Epidermal melanocyte (primary cell): ENCODE results near the gene PCDHA11.
"Not testable (repeated sequence)": the region's sequence is repeated elsewhere in the genome, so short reads cannot be mapped to it uniquely, and the experiment has no call there.

Experiments
- DNase-seq: peaks from one replicate; pipeline ENCODE4 v3.0.0; 2011; ENCODE audit warnings: low spot score; ENCODE audit not compliant: insufficient read length

PCDHA11 gene, protein sequence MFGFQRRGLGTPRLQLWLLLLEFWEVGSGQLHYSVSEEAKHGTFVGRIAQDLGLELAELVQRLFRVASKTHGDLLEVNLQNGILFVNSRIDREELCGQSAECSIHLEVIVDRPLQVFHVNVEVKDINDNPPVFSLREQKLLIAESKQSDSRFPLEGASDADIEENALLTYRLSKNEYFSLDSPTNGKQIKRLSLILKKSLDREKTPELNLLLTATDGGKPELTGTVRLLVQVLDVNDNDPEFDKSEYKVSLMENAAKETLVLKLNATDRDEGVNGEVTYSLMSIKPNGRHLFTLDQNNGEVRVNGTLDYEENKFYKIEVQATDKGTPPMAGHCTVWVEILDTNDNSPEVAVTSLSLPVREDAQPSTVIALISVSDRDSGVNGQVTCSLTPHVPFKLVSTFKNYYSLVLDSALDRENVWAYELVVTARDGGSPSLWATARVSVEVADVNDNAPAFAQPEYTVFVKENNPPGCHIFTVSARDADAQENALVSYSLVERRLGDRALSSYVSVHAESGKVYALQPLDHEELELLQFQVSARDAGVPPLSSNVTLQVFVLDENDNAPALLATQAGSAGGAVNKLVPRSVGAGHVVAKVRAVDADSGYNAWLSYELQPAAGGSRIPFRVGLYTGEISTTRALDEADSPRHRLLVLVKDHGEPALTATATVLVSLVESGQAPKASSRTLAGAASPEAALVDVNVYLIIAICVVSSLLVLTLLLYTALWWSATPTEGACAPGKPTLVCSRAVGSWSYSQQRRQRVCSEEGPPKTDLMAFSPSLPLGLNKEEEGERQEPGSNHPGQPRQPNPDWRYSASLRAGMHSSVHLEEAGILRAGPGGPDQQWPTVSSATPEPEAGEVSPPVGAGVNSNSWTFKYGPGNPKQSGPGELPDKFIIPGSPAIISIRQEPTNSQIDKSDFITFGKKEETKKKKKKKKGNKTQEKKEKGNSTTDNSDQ

DNA sequence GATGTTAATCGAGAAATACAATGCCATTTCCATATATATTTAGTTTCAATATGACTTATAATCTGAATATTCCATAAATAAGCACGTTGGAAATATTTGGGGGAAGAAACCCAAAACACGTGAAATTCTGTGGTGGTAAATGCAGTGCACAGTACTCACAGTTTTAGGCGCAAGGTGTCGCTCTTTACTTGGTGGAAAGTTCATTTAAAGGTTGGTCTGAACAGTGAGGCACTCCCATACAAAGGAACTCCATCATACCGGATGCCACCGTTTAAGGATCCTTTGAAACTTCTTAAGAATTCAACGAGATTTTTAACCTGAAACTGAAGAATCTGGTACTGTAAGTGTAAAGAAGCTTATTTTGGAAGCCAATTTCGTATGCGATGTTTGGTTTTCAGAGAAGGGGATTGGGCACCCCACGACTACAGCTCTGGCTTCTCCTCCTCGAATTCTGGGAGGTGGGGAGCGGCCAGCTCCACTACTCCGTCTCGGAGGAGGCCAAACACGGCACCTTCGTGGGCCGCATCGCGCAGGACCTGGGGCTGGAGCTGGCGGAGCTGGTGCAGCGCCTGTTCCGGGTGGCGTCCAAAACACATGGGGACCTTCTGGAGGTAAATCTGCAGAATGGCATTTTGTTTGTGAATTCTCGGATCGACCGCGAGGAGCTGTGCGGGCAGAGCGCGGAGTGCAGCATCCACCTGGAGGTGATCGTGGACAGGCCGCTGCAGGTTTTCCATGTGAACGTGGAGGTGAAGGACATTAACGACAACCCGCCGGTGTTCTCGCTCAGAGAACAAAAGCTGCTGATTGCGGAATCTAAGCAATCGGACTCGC lies at the start of gene PCDHA11:
Gene PCDHA11 (plus strand): TSS at position 237 of the 834 bp plus-strand sequence. CDS start 147 bp downstream, at position 384.
- no peak for DNase-seq

DNA sequence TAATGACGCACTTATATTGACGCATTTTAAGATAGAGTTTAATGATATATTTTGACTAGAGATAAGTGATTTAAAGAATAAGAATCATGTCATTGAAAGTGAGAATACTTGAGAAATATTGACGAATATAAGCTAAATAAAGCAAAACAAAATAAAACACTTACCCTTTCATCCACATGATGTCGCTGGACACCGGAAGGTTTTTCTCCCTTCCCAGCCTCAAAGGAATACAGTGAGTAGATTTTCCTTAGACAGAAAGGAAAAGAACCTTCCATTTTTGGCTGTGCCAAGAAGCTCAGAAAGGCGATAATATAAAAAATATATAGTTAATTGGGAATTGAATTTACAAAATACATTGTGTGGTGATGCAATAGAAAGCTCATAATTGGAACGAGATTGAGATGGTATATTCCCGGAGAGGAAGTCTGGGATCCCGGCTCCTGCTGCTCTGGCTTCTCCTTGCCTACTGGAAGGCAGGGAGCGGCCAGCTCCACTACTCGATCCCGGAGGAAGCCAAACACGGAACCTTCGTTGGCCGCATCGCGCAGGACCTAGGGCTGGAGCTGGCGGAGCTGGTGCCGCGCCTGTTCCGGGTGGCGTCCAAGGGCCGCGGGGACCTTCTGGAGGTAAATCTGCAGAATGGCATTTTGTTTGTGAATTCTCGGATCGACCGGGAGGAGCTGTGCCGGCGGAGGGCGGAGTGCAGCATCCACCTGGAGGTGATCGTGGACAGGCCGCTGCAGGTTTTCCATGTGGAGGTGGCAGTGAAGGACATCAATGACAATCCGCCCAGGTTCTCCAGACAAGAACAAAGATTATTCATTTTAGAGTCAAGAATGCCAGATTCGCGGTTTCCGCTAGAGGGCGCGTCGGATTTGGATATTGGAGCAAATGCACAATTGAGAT lies 47.1 kb upstream of the PCDHA11 start, which contains the start of gene PCDHA5:
Gene PCDHA5 (plus strand): TSS at position 239 of the 906 bp plus-strand sequence.
- DNase-seq = no peak

DNA sequence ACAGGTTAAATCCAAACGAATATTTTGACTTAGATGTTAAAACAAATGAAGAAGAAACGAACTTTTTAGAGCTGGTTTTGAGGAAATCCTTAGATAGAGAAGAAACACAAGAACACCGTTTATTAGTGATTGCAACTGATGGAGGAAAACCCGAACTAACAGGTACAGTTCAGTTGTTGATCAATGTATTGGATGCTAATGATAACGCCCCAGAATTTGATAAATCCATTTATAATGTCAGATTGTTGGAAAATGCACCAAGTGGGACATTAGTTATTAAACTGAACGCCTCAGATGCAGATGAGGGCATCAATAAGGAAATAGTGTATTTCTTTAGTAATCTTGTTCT lies 46.5 kb upstream of the PCDHA11 start:
- no peak for DNase-seq

DNA sequence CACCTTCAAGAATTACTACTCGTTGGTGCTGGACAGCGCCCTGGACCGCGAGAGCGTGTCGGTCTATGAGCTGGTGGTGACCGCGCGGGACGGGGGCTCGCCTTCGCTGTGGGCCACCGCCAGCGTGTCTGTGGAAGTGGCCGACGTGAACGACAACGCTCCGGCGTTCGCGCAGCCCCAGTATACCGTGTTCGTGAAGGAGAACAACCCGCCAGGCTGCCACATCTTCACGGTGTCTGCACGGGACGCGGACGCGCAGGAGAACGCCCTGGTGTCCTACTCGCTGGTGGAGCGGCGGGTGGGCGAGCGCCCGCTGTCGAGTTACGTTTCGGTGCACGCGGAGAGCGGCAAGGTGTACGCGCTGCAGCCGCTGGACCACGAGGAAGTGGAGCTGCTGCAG lies 45.8 kb upstream of the PCDHA11 start:
- not testable (repeated sequence) for DNase-seq

DNA sequence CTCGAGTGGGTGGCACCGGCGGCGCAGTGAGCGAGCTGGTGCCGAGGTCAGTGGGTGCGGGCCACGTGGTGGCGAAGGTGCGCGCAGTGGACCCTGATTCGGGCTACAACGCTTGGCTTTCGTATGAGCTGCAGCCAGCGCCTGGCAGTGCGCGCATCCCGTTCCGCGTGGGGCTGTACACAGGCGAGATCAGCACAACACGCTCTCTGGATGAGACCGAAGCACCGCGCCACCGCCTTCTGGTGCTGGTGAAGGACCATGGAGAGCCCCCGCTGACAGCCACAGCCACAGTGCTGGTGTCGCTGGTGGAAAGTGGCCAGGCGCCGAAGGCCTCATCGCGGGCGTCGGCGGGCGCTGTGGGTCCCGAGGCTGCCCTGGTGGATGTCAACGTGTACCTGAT lies 45.3 kb upstream of the PCDHA11 start:
- DNase-seq = no peak

DNA sequence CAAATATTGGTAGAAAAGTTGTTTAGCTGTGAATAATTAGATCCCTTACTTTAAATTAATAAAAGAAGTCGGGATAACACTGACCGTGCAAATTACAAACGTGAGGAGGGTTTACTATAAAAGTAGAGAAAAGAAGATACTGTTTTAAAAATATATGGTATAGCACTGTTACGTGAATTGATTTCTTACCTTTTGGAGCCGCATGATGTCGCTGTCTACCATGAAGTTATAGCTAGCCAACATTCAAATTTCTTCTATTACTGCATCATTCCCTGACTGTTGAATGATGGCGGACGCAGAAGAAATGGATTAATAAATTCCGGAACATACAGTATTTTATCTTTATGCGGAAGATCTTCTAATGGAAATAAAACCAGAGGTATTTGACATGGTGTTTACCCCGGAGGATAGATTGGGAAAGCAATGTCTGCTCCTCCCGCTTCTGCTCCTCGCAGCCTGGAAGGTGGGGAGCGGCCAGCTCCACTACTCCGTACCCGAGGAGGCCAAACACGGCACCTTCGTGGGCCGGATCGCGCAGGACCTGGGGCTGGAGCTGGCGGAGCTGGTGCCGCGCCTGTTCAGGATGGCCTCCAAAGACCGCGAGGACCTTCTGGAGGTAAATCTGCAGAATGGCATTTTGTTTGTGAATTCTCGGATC lies 40.9 kb upstream of the PCDHA11 start, which contains the start of gene PCDHA6:
Gene PCDHA6 (plus strand): TSS at position 257 of the 658 bp plus-strand sequence. CDS start 132 bp downstream, at position 389.
- no peak for DNase-seq

DNA sequence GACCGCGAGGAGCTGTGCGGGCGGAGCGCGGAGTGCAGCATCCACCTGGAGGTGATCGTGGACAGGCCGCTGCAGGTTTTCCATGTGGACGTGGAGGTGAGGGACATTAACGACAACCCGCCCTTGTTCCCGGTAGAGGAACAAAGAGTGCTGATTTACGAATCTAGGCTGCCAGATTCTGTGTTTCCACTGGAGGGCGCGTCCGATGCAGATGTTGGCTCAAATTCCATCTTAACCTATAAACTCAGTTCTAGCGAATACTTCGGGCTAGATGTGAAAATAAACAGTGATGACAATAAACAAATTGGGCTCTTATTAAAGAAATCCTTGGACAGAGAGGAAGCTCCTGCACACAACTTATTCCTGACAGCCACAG lies 40.4 kb upstream of the PCDHA11 start:
- no peak for DNase-seq

DNA sequence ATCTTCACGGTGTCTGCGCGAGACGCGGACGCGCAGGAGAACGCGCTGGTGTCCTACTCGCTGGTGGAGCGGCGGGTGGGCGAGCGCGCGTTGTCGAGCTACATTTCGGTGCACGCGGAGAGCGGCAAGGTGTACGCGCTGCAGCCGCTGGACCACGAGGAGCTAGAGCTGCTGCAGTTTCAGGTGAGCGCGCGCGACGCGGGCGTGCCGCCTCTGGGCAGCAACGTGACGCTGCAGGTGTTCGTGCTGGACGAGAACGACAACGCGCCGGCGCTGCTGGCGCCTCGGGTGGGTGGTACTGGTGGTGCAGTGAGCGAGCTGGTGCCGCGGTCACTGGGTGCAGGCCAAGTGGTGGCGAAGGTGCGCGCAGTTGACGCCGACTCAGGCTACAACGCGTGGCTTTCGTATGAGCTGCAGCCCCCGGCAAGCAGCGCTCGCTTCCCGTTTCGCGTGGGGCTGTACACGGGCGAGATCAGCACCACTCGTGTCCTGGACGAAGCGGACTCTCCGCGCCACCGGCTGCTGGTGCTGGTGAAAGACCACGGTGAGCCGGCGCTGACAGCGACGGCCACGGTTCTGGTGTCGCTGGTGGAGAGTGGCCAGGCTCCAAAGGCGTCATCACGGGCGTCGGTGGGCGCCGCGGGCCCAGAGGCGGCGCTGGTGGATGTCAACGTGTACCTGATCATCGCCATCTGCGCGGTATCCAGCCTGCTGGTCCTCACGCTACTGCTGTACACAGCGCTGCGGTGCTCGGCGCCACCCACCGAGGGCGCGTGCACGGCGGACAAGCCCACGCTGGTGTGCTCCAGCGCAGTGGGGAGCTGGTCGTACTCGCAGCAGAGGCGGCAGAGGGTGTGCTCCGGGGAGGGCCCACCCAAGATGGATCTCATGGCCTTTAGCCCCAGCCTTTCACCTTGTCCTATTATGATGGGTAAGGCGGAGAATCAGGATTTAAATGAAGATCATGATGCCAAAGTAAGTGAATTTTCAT lies 39.0 kb upstream of the PCDHA11 start:
- not testable (repeated sequence) for DNase-seq

DNA sequence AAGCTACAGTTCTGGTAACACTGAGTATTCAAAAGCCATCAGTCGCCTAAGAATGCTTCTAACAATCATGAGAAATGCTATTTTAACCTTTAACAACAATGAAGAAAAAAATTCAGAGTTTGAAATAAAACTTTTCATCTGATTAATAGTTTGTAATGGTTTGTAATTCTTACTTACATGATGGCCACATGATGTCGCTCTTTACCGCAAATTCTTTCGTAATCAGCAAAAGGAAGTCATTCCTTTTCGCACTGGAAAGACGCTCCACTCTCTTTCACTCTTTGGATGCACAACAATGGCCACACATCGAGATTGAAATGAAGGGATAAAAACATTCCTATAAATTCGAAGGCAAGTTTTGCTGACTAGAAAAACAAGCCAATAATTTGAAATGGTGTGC lies 34.8 kb upstream of the PCDHA11 start, which contains the start of gene PCDHA7:
Gene PCDHA7 (plus strand): TSS at position 277 of the 400 bp plus-strand sequence. CDS start 115 bp downstream, at position 392.
- DNase-seq = no peak

DNA sequence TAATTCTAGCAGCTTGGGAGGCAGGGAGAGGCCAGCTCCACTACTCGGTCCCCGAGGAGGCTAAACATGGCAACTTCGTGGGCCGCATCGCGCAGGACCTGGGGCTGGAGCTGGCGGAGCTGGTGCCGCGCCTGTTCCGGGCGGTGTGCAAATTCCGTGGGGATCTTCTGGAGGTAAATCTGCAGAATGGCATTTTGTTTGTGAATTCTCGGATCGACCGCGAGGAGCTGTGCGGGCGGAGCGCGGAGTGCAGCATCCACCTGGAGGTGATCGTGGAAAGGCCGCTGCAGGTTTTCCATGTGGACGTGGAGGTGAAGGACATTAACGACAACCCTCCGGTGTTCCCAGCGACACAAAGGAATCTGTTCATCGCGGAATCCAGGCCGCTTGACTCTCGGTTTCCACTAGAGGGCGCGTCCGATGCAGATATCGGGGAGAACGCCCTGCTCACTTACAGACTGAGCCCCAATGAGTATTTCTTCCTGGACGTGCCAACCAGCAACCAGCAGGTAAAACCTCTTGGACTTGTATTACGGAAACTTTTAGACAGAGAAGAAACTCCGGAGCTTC lies 34.2 kb upstream of the PCDHA11 start:
- not testable (repeated sequence) for DNase-seq

DNA sequence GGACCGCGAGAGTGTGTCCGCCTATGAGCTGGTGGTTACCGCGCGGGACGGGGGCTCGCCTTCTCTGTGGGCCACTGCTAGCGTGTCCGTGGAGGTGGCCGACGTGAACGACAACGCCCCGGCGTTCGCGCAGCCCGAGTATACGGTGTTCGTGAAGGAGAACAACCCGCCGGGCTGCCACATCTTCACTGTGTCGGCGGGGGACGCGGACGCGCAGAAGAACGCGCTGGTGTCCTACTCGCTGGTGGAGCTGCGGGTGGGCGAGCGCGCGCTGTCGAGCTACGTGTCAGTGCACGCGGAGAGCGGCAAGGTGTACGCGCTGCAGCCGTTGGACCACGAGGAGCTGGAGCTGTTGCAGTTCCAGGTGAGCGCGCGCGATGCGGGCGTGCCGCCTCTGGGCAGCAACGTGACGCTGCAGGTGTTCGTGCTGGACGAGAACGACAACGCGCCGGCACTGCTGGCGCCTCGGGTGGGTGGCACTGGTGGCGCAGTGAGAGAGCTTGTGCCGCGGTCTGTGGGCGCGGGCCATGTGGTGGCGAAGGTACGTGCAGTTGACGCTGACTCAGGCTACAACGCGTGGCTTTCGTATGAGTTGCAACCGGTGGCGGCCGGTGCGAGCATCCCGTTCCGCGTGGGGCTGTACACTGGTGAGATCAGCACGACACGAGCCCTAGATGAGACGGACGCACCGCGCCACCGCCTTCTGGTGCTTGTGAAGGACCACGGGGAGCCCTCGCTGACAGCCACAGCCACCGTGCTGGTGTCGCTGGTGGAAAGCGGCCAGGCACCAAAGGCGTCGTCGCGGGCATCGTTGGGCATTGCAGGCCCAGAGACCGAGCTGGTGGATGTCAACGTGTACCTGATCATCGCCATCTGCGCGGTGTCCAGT lies 32.9 kb upstream of the PCDHA11 start:
- DNase-seq = no peak

DNA sequence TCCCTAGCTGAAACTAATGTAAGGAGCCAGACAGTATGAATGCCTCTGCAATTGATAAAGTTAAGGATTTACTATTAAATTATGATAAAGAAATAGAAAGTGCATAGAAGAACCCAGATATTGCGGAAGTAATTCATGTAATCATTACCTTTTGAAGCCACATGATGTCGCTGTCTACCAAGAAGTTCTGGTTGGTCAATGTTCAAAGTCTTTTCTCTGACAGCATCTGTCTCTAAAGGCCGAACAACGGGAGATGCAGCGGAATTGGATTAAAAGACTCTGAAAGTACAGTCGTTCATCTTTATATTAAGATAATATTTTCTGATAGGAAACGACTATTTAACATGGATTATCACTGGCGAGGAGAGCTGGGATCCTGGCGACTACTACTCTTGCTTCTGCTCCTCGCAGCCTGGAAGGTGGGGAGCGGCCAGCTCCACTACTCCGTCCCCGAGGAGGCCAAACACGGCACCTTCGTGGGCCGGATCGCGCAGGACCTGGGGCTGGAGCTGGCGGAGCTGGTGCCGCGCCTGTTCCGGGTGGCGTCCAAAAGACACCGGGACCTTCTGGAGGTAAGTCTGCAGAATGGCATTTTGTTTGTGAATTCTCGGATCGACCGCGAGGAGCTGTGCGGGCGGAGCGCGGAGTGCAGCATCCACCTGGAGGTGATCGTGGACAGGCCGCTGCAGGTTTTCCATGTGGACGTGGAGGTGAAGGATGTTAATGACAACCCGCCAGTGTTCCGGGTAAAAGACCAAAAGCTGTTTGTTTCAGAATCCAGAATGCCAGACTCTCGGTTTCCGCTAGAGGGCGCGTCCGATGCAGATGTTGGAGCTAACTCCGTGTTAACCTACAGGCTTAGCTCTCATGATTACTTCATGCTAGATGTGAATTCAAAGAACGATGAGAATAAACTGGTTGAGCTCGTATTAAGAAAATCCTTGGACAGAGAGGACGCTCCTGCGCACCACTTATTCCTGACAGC lies 27.5 kb upstream of the PCDHA11 start, which contains the start of gene PCDHA8:
Gene PCDHA8 (plus strand): TSS at position 210 of the 985 bp plus-strand sequence. CDS start 135 bp downstream, at position 345.
- no peak for DNase-seq

DNA sequence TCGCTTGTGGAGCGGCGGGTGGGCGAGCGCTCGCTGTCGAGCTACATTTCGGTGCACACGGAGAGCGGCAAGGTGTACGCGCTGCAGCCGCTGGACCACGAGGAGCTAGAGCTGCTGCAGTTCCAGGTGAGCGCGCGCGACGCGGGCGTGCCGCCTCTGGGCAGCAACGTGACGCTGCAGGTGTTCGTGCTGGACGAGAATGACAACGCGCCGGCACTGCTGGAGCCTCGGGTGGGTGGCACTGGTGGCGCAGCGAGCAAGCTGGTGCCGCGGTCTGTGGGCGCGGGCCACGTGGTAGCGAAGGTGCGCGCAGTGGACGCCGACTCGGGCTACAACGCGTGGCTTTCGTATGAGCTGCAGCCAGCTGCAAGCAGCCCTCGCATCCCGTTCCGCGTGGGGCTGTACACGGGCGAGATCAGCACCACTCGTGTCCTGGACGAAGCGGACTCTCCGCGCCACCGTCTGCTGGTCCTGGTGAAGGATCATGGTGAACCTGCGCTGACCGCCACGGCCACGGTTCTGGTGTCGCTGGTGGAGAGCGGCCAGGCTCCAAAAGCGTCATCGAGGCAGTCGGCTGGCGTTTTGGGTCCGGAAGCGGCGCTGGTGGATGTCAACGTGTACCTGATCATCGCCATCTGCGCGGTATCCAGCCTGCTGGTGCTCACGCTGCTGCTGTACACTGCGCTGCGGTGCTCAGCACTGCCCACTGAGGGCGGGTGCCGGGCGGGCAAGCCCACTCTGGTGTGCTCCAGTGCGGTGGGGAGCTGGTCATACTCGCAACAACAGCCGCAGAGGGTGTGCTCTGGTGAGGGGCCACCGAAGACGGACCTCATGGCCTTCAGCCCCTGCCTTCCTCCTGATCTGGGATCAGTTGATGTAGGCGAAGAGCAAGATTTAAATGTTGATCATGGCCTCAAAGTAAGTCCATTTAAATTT lies 25.7 kb upstream of the PCDHA11 start:
- DNase-seq = no peak
